ENCODE measurements around the gene RCVRN. TPM values are rescaled to one million over a fixed set of nuclear protein-coding genes. Genes with fewer than 3 reads are reported as not detected.

The RCVRN gene
- total and polyA plus RNA-seq, 2 of the 8 experiments (the other 6 are each of a cell fraction or from before 2014, with no cell fraction given), result not detected

GRCh38 chr17:9951803-9952202 is 46.7 kb upstream of the RCVRN start:
- H2BK15ac ChIP-seq (ENCODE audit: low read length), result no peak overlapping the region
- no peak overlapping the region for H3K4me3 ChIP-seq (ENCODE audit: extremely low read depth in 1 of 4, insufficient read depth in 2 of 4, low read depth in 3 of 4, low read length in 4 of 4)
- CTCF ChIA-PET (ENCODE audit: partially characterized antibody), result interaction anchor here (0.7 to 10.4 kb wide), 2 partner anchors 24 to 360 kb away, joined by 3 to 130 read pairs; no protein-coding TSS in a partner anchor
- H3K4ac ChIP-seq (replicated peaks; ENCODE audit: insufficient read length, low read depth, low read length), result no peak overlapping the region
- no peak overlapping the region for H3K27ac ChIP-seq (ENCODE audit: low read depth, low read length)
- no peak overlapping the region for H3K4me2 ChIP-seq (ENCODE audit: insufficient read depth in 1 of 2, low read depth in 2 of 2, low read length in 2 of 2)
- H2BK5ac ChIP-seq (ENCODE audit: low read depth, low read length), result no peak overlapping the region
- H4K5ac ChIP-seq (ENCODE audit: insufficient read length, low read depth, low read length), result no peak overlapping the region
- no peaks in the 10 kb centered on the region; a peak in 2 of 7 replicates for H3K27me3 ChIP-seq (replicated peaks in 1 of 4; ENCODE audit: control insufficient read depth in 3 of 4, extremely low read depth in 1 of 4, insufficient read depth in 3 of 4, low read length in 3 of 4)
- H3K4me1 ChIP-seq (replicated peaks in 1 of 4; ENCODE audit: control insufficient read depth in 3 of 4, insufficient read depth in 4 of 4, low read length in 3 of 4), result peaks cover under 1 to 13% (median 5%) of the 10 kb centered on the region in 4 experiments; a peak in 6 of 7 replicates
- no peak overlapping the region for H2BK12ac ChIP-seq (ENCODE audit: low read depth, low read length)
- DNase-seq (ENCODE audit: low read depth in 1 of 2, low spot score in 2 of 2) (no peak), FAIRE-seq (no peak)
- no peak overlapping the region for H2AFZ ChIP-seq (ENCODE audit: low read length)
- H3K56ac ChIP-seq (replicated peaks; ENCODE audit: insufficient read length, low read depth, low read length), result no peak overlapping the region
- H3K9ac ChIP-seq (replicated peaks in 1 of 4; ENCODE audit: extremely low read depth in 1 of 4, low read depth in 3 of 4, low read length in 3 of 4), result no peak overlapping the region
- H3K23me2 ChIP-seq (ENCODE audit: low read depth, low read length), result 0 out of 2 replicates have a peak, but pooled peaks cover 2% of the 10 kb centered on the region
- no peaks in the 10 kb centered on the region for H3K9me3 ChIP-seq (ENCODE audit: insufficient read depth in 2 of 2, low read depth in 1 of 2, low read length in 1 of 2)
- H3K79me2 ChIP-seq (ENCODE audit: control insufficient read depth in 1 of 2, insufficient read depth in 2 of 2, low read length in 2 of 2), result no peaks in the 10 kb centered on the region
- no peak overlapping the region for H2AK5ac ChIP-seq (ENCODE audit: low read depth, low read length)
- no peak overlapping the region for H4K91ac ChIP-seq (replicated peaks; ENCODE audit: insufficient read length, low read length)
- H3K79me1 ChIP-seq (ENCODE audit: low read depth, low read length), result no peaks in the 10 kb centered on the region
- no peak overlapping the region for H2BK120ac ChIP-seq (replicated peaks; ENCODE audit: low read depth, low read length)
- H3K36me3 ChIP-seq (ENCODE audit: control insufficient read depth in 2 of 4, insufficient read depth in 4 of 4, low read length in 3 of 4), result no peaks in the 10 kb centered on the region
- POLR2A ChIA-PET (ENCODE audit: partially characterized antibody), result no interaction called here
- H2BK20ac ChIP-seq (ENCODE audit: low read length), result no peak overlapping the region
- H4K8ac ChIP-seq (ENCODE audit: extremely low read depth, insufficient read depth, low read length), result no peak overlapping the region
- no peak overlapping the region for H3K23ac ChIP-seq (ENCODE audit: insufficient read length)
- H3K14ac ChIP-seq (ENCODE audit: insufficient read length), result no peak overlapping the region
- 88% methylated on average over 5 of the region's 5 CpGs; no CpG with 5 or more reads in 1 of the 2 experiments for WGBS, 2 experiments (ENCODE audit: extremely low coverage in 1 of 2, insufficient coverage in 1 of 2, insufficient read length in 1 of 2, insufficient replicate concordance in 2 of 2, low coverage in 1 of 2, low lambda C conversion rate in 2 of 2, missing lambda C conversion rate in 1 of 2)
- no peak overlapping the region for H3K18ac ChIP-seq (ENCODE audit: extremely low read depth, low read length)
- H4K20me1 ChIP-seq (replicated peaks in 1 of 2; ENCODE audit: control insufficient read depth in 1 of 2, insufficient read depth in 2 of 2, low read length in 2 of 2), result no peaks in the 10 kb centered on the region
- TF ChIP-seq KDM1A (IDR thresholded peaks at IDR 0.05; ENCODE audit: borderline replicate concordance, low read length) (no peak), HDAC6 (IDR thresholded peaks at IDR 0.05; ENCODE audit: low read depth, low read length) (no peak), SRF (IDR thresholded peaks at IDR 0.05; ENCODE audit: low read depth, low read length) (no peak), CTBP2 (IDR thresholded peaks at IDR 0.05; ENCODE audit: borderline replicate concordance, insufficient read depth, insufficient read length, low read length) (no peak), TBP (IDR thresholded peaks at IDR 0.05; ENCODE audit: low read depth, low read length) (no peak), SP2 (IDR thresholded peaks at IDR 0.05; ENCODE audit: low read length) (no peak), ZNF274 (IDR thresholded peaks at IDR 0.05; ENCODE audit: borderline replicate concordance, extremely low read depth, low read length) (no peak), JUN (IDR thresholded peaks at IDR 0.05; ENCODE audit: low read depth, low read length) (no peak), CBX8 (IDR thresholded peaks at IDR 0.05; ENCODE audit: borderline replicate concordance, low read depth, low read length) (no peak), BRCA1 (IDR thresholded peaks at IDR 0.05; ENCODE audit: low read depth, low read length) (no peak), FOSL1 (IDR thresholded peaks at IDR 0.05; ENCODE audit: insufficient read depth, low read depth, low read length) (no peak), TEAD4 (IDR thresholded peaks at IDR 0.05; ENCODE audit: low read depth, low read length) (no peak), JUND (IDR thresholded peaks at IDR 0.05; ENCODE audit: low read length) (no peak), GABPA (IDR thresholded peaks at IDR 0.05; ENCODE audit: borderline replicate concordance, insufficient read depth, low read length) (no peak)

All from H1 (cell line).